Tibial nerve (tissue), 4 donors: Measurements from ENCODE around the gene PNPLA5. TPM values are rescaled to one million over a fixed set of nuclear protein-coding genes. Genes with fewer than 3 reads are reported as not detected.

Experiments
- DNase-seq, 2 donors: peaks; one replicate each; pipeline ENCODE4 v3.0.0-alpha.2; 2019; ENCODE audit warnings: low spot score in 2 of 2
- H3K27ac ChIP-seq, 4 donors: fragments of 200-600 bp; sonication (generic) in 3 of 4; one replicate each; pipeline ENCODE4 v1.5.1; 2017 to 2019; ENCODE audit warnings: mild to moderate bottlenecking in 1 of 4
- H3K27me3 ChIP-seq, 2 donors: fragments of 200-600 bp; sonication (generic) in 1 of 2; one replicate each; pipeline versions ENCODE4 v1.5.1 to v1.6.0; 2017 to 2019
- H3K36me3 ChIP-seq, 3 donors: fragments of 200-600 bp; sonication (generic); one replicate each; pipeline ENCODE4 v1.5.1; 2018 to 2019
- H3K4me1 ChIP-seq, 4 donors: fragments of 200-600 bp; sonication (generic) in 3 of 4; one replicate each; pipeline ENCODE4 v1.5.1; 2017 to 2019
- H3K4me3 ChIP-seq, 4 donors: fragments of 200-600 bp; sonication (generic) in 3 of 4; one replicate each; pipeline ENCODE4 v1.5.1; 2017 to 2019; ENCODE audit warnings: mild to moderate bottlenecking in 1 of 4, moderate library complexity in 1 of 4
- H3K9me3 ChIP-seq, 4 donors: fragments of 200-600 bp; sonication (generic) in 3 of 4; one replicate each; pipeline ENCODE4 v1.5.1; 2017 to 2019
- EP300 ChIP-seq, 2 donors: sonication (generic); formaldehyde crosslinking; IDR thresholded peaks; one replicate each; pipeline ENCODE4 v1.6.1; 2017; ENCODE audit warnings: antibody characterized with exemption in 2 of 2, mild to moderate bottlenecking in 1 of 2
- POLR2A ChIP-seq, 2 donors: fragments of 450-650 bp; IDR thresholded peaks; one replicate each; pipeline ENCODE4 v1.6.1; 2017; ENCODE audit warnings: antibody characterized with exemption in 2 of 2, mild to moderate bottlenecking in 2 of 2, moderate library complexity in 2 of 2
- WGBS, 2 donors: methylation state at CpG; one replicate each; pipeline ENCODE4 v1.1.5; 2018; 5-methylcytosine and 5-hydroxymethylcytosine counted together
- total RNA-seq, 4 donors: library from RNA; depleted of rRNA; stranded (reverse); fragments of >200 nt; gene quantifications; one replicate each; pipeline ENCODE4 v1.1.0, GENCODE V29; 2016
- TF ChIP-seq, protein P1 (sequence below), 5 experiments: fragments of 200-600 bp in 3 of 5; fragments of 450-650 bp in 2 of 5; sonication (generic) in 3 of 5; IDR thresholded peaks; one replicate each; pipeline ENCODE4 v1.5.1; 2016 to 2019; ENCODE audit warnings: antibody characterized with exemption in 5 of 5, mild to moderate bottlenecking in 3 of 5, moderate library complexity in 2 of 5

The PNPLA5 gene
- total RNA-seq, 4 donors from 2014 or later: not detected

DNA sequence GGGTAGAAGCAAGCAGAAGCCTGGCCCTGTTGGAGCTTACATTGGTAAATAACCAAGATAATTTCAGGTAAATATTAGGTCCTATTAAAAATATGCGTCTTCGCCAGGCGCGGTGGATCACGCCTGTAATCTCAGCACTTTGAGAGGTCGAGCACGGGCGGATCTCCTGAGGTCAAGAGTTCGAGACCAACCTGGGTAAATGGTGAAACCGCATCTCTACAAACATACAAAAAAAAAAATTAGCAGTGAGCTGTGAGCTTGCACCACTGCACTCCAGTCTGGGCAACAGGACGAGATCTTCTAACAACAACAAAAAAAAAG, 29.0 kb downstream of the PNPLA5 start:
- no peak overlapping the region for H3K27ac ChIP-seq
- TF ChIP-seq EP300 (IDR thresholded peaks at IDR 0.05) (no peak), POLR2A (IDR thresholded peaks at IDR 0.05) (no peak)
- TF ChIP-seq, protein P1, sequence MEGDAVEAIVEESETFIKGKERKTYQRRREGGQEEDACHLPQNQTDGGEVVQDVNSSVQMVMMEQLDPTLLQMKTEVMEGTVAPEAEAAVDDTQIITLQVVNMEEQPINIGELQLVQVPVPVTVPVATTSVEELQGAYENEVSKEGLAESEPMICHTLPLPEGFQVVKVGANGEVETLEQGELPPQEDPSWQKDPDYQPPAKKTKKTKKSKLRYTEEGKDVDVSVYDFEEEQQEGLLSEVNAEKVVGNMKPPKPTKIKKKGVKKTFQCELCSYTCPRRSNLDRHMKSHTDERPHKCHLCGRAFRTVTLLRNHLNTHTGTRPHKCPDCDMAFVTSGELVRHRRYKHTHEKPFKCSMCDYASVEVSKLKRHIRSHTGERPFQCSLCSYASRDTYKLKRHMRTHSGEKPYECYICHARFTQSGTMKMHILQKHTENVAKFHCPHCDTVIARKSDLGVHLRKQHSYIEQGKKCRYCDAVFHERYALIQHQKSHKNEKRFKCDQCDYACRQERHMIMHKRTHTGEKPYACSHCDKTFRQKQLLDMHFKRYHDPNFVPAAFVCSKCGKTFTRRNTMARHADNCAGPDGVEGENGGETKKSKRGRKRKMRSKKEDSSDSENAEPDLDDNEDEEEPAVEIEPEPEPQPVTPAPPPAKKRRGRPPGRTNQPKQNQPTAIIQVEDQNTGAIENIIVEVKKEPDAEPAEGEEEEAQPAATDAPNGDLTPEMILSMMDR (IDR thresholded peaks at IDR 0.05): no peak
- H3K4me1 ChIP-seq: peaks cover 0 to 8% (median 0%) of the 10 kb centered on the region in 4 donors
- no peak for DNase-seq
- 69 to 75% methylated on average over 11 of the region's 11 CpGs for WGBS, 2 donors
- peaks cover 0 to 6% (median 0%) of the 10 kb centered on the region in 4 donors for H3K9me3 ChIP-seq
- no peaks in the 10 kb centered on the region for H3K36me3 ChIP-seq
- H3K27me3 ChIP-seq: peaks cover 0 to 69% of the 10 kb centered on the region in 2 donors
- no peak overlapping the region for H3K4me3 ChIP-seq

DNA sequence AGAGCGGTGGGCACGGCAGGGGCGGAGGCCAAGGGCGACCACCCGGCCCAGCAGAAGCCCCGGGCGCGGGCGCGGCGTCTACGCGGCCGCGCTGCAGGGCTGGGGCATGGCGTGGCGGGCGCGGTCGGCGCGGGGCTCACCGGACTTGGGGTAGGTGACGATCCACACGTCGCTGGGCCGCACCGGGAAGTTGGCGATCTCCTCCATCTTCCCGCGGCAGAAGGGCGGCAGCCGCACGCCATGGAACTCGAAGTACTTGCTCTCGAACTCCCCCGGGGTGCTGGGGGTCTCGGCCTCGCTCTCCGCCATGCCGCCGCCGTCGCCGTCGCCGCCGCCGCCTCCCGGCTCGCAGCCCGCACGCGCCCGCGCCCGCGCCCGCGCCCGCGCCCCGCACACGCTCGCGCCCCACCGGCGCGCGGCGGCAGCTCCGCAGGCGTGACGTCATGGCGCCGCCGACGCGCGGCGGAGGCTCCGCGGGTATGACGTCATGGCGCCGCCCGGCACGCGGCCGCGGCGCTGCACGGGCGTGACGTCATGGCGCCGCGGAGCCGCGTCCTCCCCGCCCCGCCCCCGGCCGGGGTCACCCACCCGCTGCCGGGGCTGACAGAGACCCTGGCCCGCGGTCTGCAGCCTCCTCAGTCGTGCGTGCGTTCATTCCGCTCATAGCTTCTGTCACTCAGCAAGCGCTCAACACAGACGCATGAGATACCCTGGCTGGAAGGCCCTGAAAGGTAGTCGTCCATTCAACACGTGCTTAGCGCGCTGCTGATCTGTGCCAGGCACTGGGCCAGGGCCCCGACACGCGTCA, 29.5 kb downstream of the PNPLA5 start, which contains the start of gene SULT4A1:
Gene SULT4A1, minus strand, starts transcription at position 440 of the 808 bp plus-strand sequence. Its CDS starts 131 bp downstream, at position 309.
- Histone ChIP-seq H3K4me3 (peak within 1 kb of the TSS in 1 of 4 donors; percentile 23), H3K27me3 (peaks cover 0 to 74% of the 10 kb centered on the region in 2 donors), H3K27ac (no peak within 1 kb of the TSS), H3K9me3 (peaks cover 0 to 12% (median 0%) of the 10 kb centered on the region in 4 donors), H3K4me1 (peaks cover 0 to 8% (median 0%) of the 10 kb centered on the region in 4 donors), H3K36me3 (no peaks in the 10 kb centered on the region)
- WGBS, 2 donors: 8% methylated on average over 27 to 38 of the region's 121 CpGs
- DNase-seq: no peak
- TF ChIP-seq EP300 (IDR thresholded peaks at IDR 0.05): no peak
- TF ChIP-seq POLR2A (IDR thresholded peaks at IDR 0.05): no peak
- TF ChIP-seq, protein P1 (IDR thresholded peaks at IDR 0.05): no peak

DNA sequence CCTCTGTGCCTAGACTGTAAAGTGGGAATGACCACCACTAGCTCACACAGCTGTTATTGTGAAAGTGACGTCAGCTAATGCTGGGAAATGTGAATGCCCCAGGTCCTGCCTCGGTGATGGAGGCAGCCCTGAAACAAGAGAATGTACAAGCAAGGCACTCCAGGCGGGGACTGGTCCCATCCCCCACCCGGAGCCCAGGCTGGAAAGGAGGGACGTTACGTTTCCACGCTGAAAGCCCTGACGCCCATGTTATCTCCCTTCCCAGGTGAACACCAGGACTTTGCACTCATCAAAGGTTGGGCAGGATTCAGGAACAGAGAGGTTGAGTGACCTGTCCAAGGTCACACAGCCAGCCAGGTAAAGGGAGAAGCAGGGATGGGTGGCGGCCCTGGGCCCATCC, 30.3 kb downstream of the PNPLA5 start:
- Histone ChIP-seq H3K27me3 (peaks cover 0 to 74% of the 10 kb centered on the region in 2 donors), H3K27ac (no peak overlapping the region), H3K36me3 (no peaks in the 10 kb centered on the region), H3K9me3 (peaks cover 0 to 19% (median 2%) of the 10 kb centered on the region in 4 donors), H3K4me1 (peaks cover 0 to 8% (median 0%) of the 10 kb centered on the region in 4 donors), H3K4me3 (no peak overlapping the region)
- DNase-seq: no peak
- 40% methylated on average over 4 to 7 of the region's 9 CpGs for WGBS, 2 donors
- no peak for TF ChIP-seq EP300 (IDR thresholded peaks at IDR 0.05)
- TF ChIP-seq POLR2A (IDR thresholded peaks at IDR 0.05): no peak
- TF ChIP-seq, protein P1 (IDR thresholded peaks at IDR 0.05): no peak

DNA sequence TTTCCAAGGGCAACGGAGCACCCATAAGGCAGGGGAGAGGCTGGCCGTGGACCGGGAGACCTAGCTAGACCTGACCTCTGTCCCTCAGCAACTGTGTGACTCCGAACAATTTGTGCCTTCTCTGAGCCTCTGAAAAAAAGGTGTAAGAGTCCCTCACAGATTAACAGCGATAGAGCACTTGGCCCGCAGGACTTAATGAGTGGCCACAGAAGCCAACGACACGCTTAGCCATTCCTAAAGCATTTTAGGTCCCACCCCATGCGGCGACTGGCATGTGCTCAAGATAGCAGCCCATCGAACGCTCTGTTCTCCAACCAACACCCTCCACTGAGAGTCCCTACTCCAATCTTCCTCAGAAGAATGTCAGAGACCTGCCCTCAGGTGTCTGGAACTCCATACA, 31.0 kb downstream of the PNPLA5 start:
- DNase-seq: no peak
- Histone ChIP-seq H3K4me1 (peaks cover 0 to 8% (median 0%) of the 10 kb centered on the region in 4 donors), H3K36me3 (no peaks in the 10 kb centered on the region), H3K9me3 (peaks cover 0 to 26% (median 2%) of the 10 kb centered on the region in 4 donors), H3K4me3 (no peak overlapping the region), H3K27me3 (peaks cover 0 to 74% of the 10 kb centered on the region in 2 donors), H3K27ac (no peak overlapping the region)
- 77 to 82% methylated on average over 12 of the region's 12 CpGs for WGBS, 2 donors
- TF ChIP-seq POLR2A (IDR thresholded peaks at IDR 0.05): no peak
- TF ChIP-seq, protein P1 (IDR thresholded peaks at IDR 0.05): no peak
- no peak for TF ChIP-seq EP300 (IDR thresholded peaks at IDR 0.05)

DNA sequence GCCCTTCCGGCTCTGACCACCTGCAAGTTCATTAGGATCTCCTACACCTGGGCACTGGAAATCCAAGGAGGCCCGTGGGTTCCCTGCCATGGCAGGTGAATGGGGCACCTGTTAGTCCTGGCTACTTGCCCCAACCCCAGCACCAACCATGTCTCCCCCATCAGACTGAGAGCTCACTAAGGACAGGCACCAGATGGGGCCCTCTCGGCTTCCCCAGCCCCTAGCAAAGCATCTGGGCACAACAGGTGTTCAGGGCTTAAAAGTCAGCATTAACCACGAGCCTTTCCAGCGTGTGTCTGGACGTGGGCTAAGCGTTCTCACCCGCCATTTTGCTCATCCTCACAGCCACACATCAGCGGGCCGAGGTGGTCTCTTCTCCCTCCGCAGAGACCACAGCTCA, 31.7 kb downstream of the PNPLA5 start:
- H3K27me3 ChIP-seq: peaks cover 0 to 69% of the 10 kb centered on the region in 2 donors
- H3K27ac ChIP-seq: no peak overlapping the region
- no peak for DNase-seq
- no peak overlapping the region for H3K4me3 ChIP-seq
- peaks cover 0 to 8% (median 0%) of the 10 kb centered on the region in 4 donors for H3K4me1 ChIP-seq
- TF ChIP-seq POLR2A (IDR thresholded peaks at IDR 0.05): no peak
- TF ChIP-seq, protein P1 (IDR thresholded peaks at IDR 0.05): no peak
- TF ChIP-seq EP300 (IDR thresholded peaks at IDR 0.05): no peak
- H3K9me3 ChIP-seq: peaks cover 0 to 28% (median 2%) of the 10 kb centered on the region in 4 donors
- 83 to 86% methylated on average over 11 of the region's 11 CpGs for WGBS, 2 donors
- H3K36me3 ChIP-seq: no peaks in the 10 kb centered on the region
